SK-N-SH treated with all-trans-retinoic acid at 6 μM for 48 hours (cell line): Measurements from ENCODE around the gene DCTN3.

Source experiments
- ESRRG ChIP-seq: fragments of 250-450 bp; sonication (Bioruptor Pico); IDR thresholded peaks from 2 replicates; pipeline ENCODE4 v1.6.1; 2021; ENCODE audit warnings: mild to moderate bottlenecking
- PPARA ChIP-seq: fragments of 250-450 bp; sonication (Bioruptor Pico); IDR thresholded peaks from 2 replicates; pipeline ENCODE4 v1.5.0; 2020; ENCODE audit warnings: mild to moderate bottlenecking, borderline replicate concordance
- SNAI2 ChIP-seq: fragments of 250-450 bp; sonication (Bioruptor Pico); IDR thresholded peaks from 2 replicates; pipeline ENCODE4 v1.5.0; 2020; ENCODE audit warnings: mild to moderate bottlenecking, moderate library complexity
- TOX ChIP-seq: fragments of 250-450 bp; sonication (Bioruptor Pico); IDR thresholded peaks from 2 replicates; pipeline ENCODE4 v1.8.0; 2021; ENCODE audit warnings: mild to moderate bottlenecking, moderate library complexity, borderline replicate concordance

DNA sequence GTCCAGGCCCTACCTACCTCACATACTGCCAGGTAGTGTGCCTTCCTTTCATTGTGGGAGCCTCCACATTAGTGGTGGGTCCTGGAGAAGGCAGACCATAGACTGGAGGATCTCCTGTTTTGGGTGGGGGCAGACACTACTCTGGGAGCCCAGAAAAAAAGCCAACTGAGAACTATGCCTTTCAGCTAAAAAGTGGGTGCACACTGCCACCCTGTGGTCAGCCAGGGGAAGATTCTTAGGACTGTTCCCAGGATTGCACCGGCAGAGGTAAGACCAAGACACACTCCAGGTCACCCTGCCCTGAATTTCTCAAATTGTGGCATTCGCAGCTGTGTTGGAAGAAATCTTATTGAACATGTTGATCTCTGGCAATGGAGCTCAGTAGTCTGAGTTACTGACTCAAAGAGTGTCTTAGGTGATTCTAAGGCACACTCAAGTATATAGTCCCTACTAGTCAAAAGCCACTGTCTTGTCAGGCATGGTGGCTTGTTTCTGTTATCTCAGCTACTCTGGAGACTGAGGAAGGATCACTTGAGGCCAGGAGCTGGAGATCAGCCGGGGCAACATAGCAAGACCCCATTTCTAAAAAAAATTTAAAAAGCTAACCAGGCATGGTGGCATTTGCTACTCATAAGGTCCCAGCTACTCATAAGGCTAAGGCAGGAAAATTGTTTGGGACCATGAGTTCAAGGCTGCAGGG lies 13.7 kb upstream of the DCTN3 start:
- TF ChIP-seq PPARA (no peak), ESRRG (CRISPR knock-in tag) (no peak), TOX (CRISPR knock-in tag) (no peak), SNAI2 (CRISPR knock-in tag) (no peak)
